ENCODE data around the gene XRCC4.

Gene XRCC4

DNA sequence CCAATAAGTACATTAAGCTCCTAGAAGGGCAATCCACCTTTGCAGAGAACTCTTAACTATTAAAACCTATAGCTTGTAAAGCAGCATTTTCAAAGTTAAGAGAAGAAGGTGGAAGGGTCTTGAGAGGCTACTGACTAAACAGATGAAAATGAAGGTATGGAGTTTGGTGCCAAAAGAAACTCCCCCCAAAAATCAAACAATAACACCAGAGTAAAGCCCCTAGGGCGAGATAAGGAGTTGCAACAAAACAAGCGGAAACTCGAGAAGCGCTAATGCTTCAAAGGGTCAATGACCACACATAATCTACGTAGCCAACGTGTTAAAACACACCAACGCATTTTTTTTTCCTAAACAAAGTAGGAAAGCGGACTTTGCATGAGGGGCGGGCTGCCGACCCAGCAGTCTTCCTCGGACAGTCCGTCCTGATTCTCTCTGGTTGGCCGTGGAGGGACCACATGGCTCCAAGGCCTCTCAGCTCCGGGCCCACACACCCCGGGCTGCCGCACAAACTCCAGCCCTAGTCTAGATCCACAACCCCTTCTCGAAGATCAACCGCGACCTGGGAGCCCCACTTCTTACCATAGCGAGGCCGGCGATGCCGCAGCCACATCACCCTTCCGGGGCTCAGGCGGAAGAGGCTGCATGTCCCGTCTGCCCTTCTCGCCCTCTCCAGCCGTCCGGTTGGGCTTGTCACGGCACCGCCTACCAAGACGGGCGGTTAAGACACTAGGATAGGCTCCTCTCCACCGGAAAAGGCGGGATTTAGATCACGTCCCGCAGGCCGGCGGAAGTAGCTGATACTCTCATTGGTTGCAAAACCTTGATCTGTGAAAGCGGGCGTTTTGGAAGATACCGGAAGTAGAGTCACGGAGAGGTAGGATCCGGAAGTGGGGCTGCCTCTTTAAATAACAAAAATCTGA lies at the start of gene XRCC4, which contains the start of gene TMEM167A:
TSS of gene XRCC4 (plus strand) at position 806 of the 920 bp plus-strand sequence. CDS start 27,373 bp downstream, outside the sequence.
TSS of gene TMEM167A (minus strand) at position 653 of the 920 bp plus-strand sequence. CDS start at position 582, 71 bp downstream.
- TF ChIP-seq, protein P1, sequence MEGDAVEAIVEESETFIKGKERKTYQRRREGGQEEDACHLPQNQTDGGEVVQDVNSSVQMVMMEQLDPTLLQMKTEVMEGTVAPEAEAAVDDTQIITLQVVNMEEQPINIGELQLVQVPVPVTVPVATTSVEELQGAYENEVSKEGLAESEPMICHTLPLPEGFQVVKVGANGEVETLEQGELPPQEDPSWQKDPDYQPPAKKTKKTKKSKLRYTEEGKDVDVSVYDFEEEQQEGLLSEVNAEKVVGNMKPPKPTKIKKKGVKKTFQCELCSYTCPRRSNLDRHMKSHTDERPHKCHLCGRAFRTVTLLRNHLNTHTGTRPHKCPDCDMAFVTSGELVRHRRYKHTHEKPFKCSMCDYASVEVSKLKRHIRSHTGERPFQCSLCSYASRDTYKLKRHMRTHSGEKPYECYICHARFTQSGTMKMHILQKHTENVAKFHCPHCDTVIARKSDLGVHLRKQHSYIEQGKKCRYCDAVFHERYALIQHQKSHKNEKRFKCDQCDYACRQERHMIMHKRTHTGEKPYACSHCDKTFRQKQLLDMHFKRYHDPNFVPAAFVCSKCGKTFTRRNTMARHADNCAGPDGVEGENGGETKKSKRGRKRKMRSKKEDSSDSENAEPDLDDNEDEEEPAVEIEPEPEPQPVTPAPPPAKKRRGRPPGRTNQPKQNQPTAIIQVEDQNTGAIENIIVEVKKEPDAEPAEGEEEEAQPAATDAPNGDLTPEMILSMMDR (conservative IDR thresholded peaks at IDR 0.05) = no peak
- TF ChIP-seq ZFX (IDR thresholded peaks at IDR 0.05) = 0 out of 2 replicates have a peak, but pooled peaks have one; percentile 6
- H3K27ac ChIP-seq = peak within 1 kb of the TSS; percentile 88

DNA sequence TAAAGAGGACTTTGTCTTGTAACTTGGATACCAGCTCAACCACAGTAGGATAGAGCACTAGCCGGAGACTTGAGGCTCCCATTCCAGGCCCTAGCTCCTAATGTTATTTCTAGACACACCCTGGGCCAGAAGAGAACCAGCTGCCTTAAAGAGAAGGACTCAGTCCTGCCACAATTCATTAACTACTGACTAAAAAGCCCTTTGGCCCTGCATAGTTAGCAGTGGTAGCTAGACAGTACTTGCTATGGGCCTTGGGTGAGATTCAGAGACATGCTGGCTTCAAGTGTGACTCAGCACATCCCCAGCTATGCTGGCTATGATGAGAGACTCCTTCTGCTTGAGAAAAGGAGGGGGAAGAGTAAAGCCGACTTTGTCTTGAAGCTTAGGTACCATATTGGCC lies 47.4 kb upstream of the XRCC4 start:
- TF ChIP-seq, protein P1 (conservative IDR thresholded peaks at IDR 0.05) = no peak
- no peak for TF ChIP-seq ZFX (IDR thresholded peaks at IDR 0.05)

DNA sequence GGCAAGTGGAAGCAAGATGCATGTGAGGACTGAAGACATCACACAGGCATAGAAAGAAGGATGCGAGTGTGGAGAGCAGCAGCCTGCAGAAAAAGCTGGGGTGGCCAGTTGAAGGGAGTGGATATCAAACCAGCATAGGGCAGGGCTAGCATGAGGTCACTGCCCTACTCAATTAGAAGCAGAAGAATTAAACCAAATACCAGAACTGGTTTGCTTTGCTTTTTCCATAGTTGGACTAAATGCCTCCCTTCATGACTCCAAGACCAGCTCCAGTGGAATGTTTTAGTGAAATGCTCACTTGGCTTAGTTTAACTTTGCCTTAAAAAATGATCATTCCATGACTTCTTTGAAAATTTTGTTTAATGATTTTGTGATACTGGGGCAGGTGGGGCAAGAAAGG lies 46.0 kb upstream of the XRCC4 start:
- TF ChIP-seq ZFX (IDR thresholded peaks at IDR 0.05) = no peak
- TF ChIP-seq, protein P1 (conservative IDR thresholded peaks at IDR 0.05) = no peak

More for the DNA sequence above, 47.4 kb upstream of the XRCC4 start:
- no peak overlapping the region for H3K27ac ChIP-seq

DNA sequence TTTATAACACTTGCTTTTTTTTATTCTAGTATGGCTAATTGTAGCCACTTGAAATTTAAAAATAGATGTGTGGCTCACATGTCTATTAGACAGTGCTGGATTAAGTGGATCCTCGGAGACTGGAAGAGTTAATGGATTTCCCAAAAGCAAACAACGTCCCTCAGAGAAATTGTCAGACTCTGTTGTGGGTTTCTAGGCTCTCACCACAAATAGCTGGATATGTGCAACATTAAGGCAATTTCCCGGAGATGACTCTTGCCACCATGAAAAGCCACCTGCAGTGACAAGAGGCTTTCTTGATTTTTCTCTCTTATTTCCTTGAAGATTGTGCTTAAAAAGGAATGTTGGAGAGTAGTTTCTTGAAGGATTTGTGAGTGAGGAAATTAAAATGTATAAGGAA lies 43.3 kb upstream of the XRCC4 start:
- TF ChIP-seq, protein P1 (conservative IDR thresholded peaks at IDR 0.05) = no peak
- TF ChIP-seq ZFX (IDR thresholded peaks at IDR 0.05) = no peak

More for the DNA sequence above, 46.0 kb upstream of the XRCC4 start:
- no peak overlapping the region for H3K27ac ChIP-seq

DNA sequence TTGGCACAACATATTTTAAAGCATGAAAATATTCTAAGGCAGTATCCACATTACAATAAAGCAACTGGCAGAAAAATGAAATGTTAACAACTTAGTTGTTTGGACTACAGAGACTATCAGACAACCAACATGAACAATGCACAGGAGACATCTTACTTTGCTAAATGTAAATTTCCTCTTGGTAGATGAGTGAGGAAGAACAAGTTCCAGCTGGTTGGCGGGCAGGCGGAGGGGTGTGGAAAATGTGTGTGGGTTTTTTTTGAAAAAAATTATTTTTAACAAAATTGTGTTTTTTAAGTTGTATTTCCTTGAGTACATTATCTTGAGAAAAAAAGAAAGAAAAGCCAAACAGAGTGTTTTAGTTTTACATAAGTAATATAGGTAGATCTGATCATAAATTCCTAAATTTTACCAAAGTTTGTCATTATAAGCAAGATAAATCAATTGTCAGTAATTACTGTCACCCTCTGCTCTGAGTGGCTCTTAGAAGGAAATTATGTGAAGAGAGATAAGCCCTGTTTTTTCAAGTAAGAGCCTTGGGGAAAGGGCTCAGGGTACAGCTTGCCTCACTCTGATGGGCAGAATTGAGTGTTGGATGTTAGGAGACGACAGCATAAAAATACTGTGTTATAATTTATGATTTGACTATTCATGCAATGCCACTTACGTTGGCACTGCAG lies 42.7 kb upstream of the XRCC4 start:
- no peak overlapping the region for H3K27ac ChIP-seq
- TF ChIP-seq, protein P1 (conservative IDR thresholded peaks at IDR 0.05) = no peak
- no peak for TF ChIP-seq ZFX (IDR thresholded peaks at IDR 0.05)

More for the DNA sequence above, 43.3 kb upstream of the XRCC4 start:
- no peak overlapping the region for H3K27ac ChIP-seq

DNA sequence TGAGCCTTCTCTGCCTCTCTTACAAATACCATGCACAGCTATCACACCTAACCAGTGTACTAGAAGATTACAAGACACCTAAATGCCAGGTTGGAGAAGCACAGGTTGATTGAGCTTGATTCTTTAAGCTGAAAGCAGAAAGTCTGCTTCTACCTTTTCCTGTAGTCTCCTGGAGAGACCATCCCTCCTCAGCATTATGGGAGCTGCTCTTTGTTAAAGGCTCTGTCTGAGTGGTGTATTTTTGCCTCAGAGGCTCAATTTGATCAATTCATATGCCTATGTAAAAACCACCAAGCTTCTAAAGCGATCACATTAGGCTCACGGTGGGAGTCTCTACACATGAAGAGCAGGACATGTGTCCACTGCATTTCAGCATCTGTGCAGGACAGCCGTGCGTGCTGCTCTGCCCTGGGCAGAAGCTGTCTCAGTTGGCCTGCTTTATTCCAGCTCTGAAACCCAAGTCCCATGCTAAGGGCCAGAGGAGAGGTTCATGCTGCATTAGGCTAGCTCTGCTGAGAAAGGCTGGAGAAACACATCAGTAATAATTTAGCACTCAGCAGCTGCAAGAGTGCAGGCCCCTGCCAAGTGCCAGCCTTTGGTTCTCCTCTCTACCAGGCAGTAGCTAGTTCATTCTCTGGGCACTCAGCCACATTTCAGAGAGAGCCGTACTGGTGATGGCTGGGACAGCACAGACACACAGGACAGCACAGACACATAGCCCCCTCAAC lies 41.8 kb upstream of the XRCC4 start:
- no peak for TF ChIP-seq ZFX (IDR thresholded peaks at IDR 0.05)
- TF ChIP-seq, protein P1 (conservative IDR thresholded peaks at IDR 0.05) = no peak
- H3K27ac ChIP-seq = no peak overlapping the region
